ENCODE data around the gene BRINP2.

Gene BRINP2

GRCh38 chr1:177164380-177165068 is 6.2 kb upstream of the BRINP2 start, which contains the start of gene ASTN1:
TSS of gene ASTN1 (minus strand) at chr1:177164712. CDS start at chr1:177164676, 36 bp downstream.
- DNase-seq: no peak

- DNase-seq: no peak
Observed at GRCh38 chr1:177165069-177165439, 5.7 kb upstream of the BRINP2 start.

GRCh38 chr1:177171536-177172123 is 872 bp downstream of the BRINP2 start:
- DNase-seq: no peak

GRCh38 chr1:177172272-177172671 is 1.5 kb downstream of the BRINP2 start:
- no peak for DNase-seq

- DNase-seq: no peak
Observed at GRCh38 chr1:177172866-177173265, 2.1 kb downstream of the BRINP2 start.

- DNase-seq: no peak
Observed at GRCh38 chr1:177173976-177174375, 3.2 kb downstream of the BRINP2 start.

GRCh38 chr1:177174921-177175634 is 4.3 kb downstream of the BRINP2 start:
- DNase-seq: no peak

GRCh38 chr1:177181280-177181630 is 10.5 kb downstream of the BRINP2 start:
- no peak for DNase-seq

GRCh38 chr1:177181631-177182291 is 11.0 kb downstream of the BRINP2 start:
- DNase-seq: peak in 1 of 4 experiments; percentile 2

GRCh38 chr1:177183836-177184235 is 13.1 kb downstream of the BRINP2 start:
- DNase-seq: no peak

GRCh38 chr1:177185209-177185608 is 14.5 kb downstream of the BRINP2 start:
- no peak for DNase-seq

- DNase-seq: no peak
Observed at GRCh38 chr1:177186639-177187038, 15.9 kb downstream of the BRINP2 start.

- no peak for DNase-seq
Observed at GRCh38 chr1:177190308-177190970, 19.7 kb downstream of the BRINP2 start.

- DNase-seq: no peak
Observed at GRCh38 chr1:177198243-177198642, 27.5 kb downstream of the BRINP2 start.

- no peak for DNase-seq
Observed at GRCh38 chr1:177200290-177200689, 29.5 kb downstream of the BRINP2 start.

GRCh38 chr1:177206831-177207355 is 36.1 kb downstream of the BRINP2 start:
- no peak for DNase-seq

- DNase-seq: no peak
Observed at GRCh38 chr1:177208920-177209319, 38.2 kb downstream of the BRINP2 start.

GRCh38 chr1:177209357-177209756 is 38.6 kb downstream of the BRINP2 start:
- no peak for DNase-seq

- DNase-seq: no peak
Observed at GRCh38 chr1:177210071-177210470, 39.3 kb downstream of the BRINP2 start.

GRCh38 chr1:177211231-177211630 is 40.5 kb downstream of the BRINP2 start:
- DNase-seq: no peak

GRCh38 chr1:177216587-177217202 is 45.9 kb downstream of the BRINP2 start:
- no peak for DNase-seq

All from activated CD4-positive, CD25-positive, alpha-beta regulatory T cell (primary cell).